ENCODE results near the gene TTC28. TPM values are rescaled to one million over a fixed set of nuclear protein-coding genes. Genes with fewer than 3 reads are reported as not detected.
"Not testable (repeated sequence)": the region's sequence is repeated elsewhere in the genome, so short reads cannot be mapped to it uniquely, and the experiment has no call there.

The TTC28 gene
- total RNA-seq, 4 donors from 2014 or later, result 49.8 to 99.7 (median 79.7) TPM

DNA sequence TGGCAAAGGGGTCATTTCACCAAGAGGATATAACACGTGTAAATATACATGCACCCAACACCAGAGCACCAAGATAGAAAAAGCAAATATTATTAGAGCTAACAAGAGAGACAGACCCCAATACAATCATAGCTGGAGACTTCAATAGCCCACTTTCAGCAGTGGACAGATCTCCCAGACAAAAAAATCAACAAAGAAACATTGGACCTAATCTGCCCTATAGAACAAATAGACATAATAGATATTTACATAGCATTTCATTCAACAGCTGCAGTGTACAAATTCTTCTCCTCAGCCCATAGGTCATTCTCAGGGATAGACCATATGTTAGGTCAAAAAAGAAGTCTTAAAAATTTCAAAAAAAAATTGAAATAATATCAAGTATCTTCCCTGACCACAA lies 312.8 kb downstream of the TTC28 start:
- no peak for DNase-seq
- intact Hi-C loops (cut with DNase I), result no loop called here
- no peaks in the 10 kb centered on the region for H3K9me3 ChIP-seq
- 95 to 100% methylated on average over 1 of the region's 1 CpG for WGBS, 2 donors
- no peaks in the 10 kb centered on the region for H3K4me1 ChIP-seq
- H3K27ac ChIP-seq, result no peak overlapping the region
- no peaks in the 10 kb centered on the region for H3K36me3 ChIP-seq
- no peaks in the 10 kb centered on the region for H3K27me3 ChIP-seq
- TF ChIP-seq POLR2A (IDR thresholded peaks at IDR 0.05), result no peak
- no peak for TF ChIP-seq CTCF (IDR thresholded peaks at IDR 0.05)
- no peak overlapping the region for H3K4me3 ChIP-seq (replicated peaks in 1 of 3)

GRCh38 chr22:28365371-28365770 lies 314.3 kb downstream of the TTC28 start:
- intact Hi-C loops (cut with DNase I), result no loop called here
- 87 to 89% methylated on average over 1 of the region's 1 CpG for WGBS, 2 donors
- Histone ChIP-seq H3K27me3 (no peaks in the 10 kb centered on the region), H3K9me3 (no peaks in the 10 kb centered on the region), H3K27ac (no peak overlapping the region), H3K4me3 (replicated peaks in 1 of 3) (no peak overlapping the region), H3K4me1 (no peaks in the 10 kb centered on the region), H3K36me3 (no peaks in the 10 kb centered on the region)
- TF ChIP-seq CTCF (IDR thresholded peaks at IDR 0.05) (no peak), POLR2A (IDR thresholded peaks at IDR 0.05) (no peak)
- no peak for DNase-seq

GRCh38 chr22:28364105-28364504 lies 315.5 kb downstream of the TTC28 start:
- H3K4me3 ChIP-seq (replicated peaks in 1 of 3); DNase-seq; intact Hi-C loops (cut with DNase I); H3K27ac ChIP-seq; H3K9me3 ChIP-seq; H3K4me1 ChIP-seq; H3K27me3 ChIP-seq; H3K36me3 ChIP-seq: not testable (repeated sequence)
- WGBS, 2 donors, result 96 to 97% methylated on average over 3 of the region's 3 CpGs

GRCh38 chr22:28360939-28361338 lies 318.7 kb downstream of the TTC28 start:
- TF ChIP-seq CTCF (IDR thresholded peaks at IDR 0.05) (no peak), POLR2A (IDR thresholded peaks at IDR 0.05) (no peak)
- intact Hi-C loops (cut with DNase I), result no loop called here

GRCh38 chr22:28358312-28358711 lies 321.3 kb downstream of the TTC28 start:
- H3K4me1 ChIP-seq, result no peaks in the 10 kb centered on the region
- no peaks in the 10 kb centered on the region for H3K9me3 ChIP-seq
- intact Hi-C loops (cut with DNase I), result no loop called here
- H3K4me3 ChIP-seq (replicated peaks in 1 of 3), result no peak overlapping the region
- TF ChIP-seq CTCF (IDR thresholded peaks at IDR 0.05) (no peak), POLR2A (IDR thresholded peaks at IDR 0.05) (no peak)
- WGBS, 2 donors, result 79% methylated on average over 2 of the region's 2 CpGs
- H3K36me3 ChIP-seq, result no peaks in the 10 kb centered on the region
- H3K27me3 ChIP-seq, result no peaks in the 10 kb centered on the region
- no peak overlapping the region for H3K27ac ChIP-seq
- DNase-seq, result no peak

More at GRCh38 chr22:28360939-28361338, 318.7 kb downstream of the TTC28 start:
- H3K4me3 ChIP-seq (replicated peaks in 1 of 3), result no peak overlapping the region
- H3K27ac ChIP-seq, result no peak overlapping the region
- DNase-seq, result no peak
- no peaks in the 10 kb centered on the region for H3K9me3 ChIP-seq
- H3K27me3 ChIP-seq, result no peaks in the 10 kb centered on the region
- no peaks in the 10 kb centered on the region for H3K4me1 ChIP-seq
- H3K36me3 ChIP-seq, result no peaks in the 10 kb centered on the region

DNA sequence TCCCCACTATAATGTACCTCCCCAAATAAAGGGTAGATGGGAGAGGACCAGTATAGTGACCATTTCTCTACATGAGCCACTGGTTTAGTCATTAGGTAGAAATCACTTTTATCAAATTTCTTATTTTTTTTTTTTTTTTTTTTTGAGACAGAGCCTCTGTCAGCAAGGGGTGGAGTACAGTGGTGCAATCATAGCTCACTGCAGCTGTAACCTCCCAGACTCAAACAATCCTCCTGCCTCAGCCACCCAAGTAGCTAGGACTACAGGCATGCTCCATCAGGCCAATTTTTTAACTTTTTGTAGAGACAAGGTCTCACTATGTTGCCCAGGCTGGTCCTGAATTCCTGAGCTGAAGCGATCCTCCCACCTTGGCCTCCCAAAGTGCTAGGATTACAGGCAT lies 322.4 kb downstream of the TTC28 start:
- intact Hi-C loops (cut with DNase I), result no loop called here
- Histone ChIP-seq H3K27ac (no peak overlapping the region), H3K4me3 (replicated peaks in 1 of 3) (no peak overlapping the region), H3K36me3 (no peaks in the 10 kb centered on the region), H3K4me1 (no peaks in the 10 kb centered on the region), H3K27me3 (no peaks in the 10 kb centered on the region), H3K9me3 (no peaks in the 10 kb centered on the region)
- 100% methylated on average over 1 of the region's 1 CpG for WGBS, 2 donors
- no peak for DNase-seq
- no peak for TF ChIP-seq POLR2A (IDR thresholded peaks at IDR 0.05)
- no peak for TF ChIP-seq CTCF (IDR thresholded peaks at IDR 0.05)

Measured in thyroid gland (tissue), 4 donors.